HCEC 1CT (cell line): ENCODE results near the gene ETHE1.

ENCODE experiments used
- DNase-seq: peaks from one replicate; pipeline ENCODE4 v3.0.0-alpha.2; 2017

Gene ETHE1

GRCh38 chr19:43526884-43527859 lies at the start of gene ETHE1:
TSS of gene ETHE1 (minus strand) at chr19:43527201. CDS start at chr19:43527177, 24 bp downstream.
- peak; percentile 63 for DNase-seq

- no peak for DNase-seq
Observed at GRCh38 chr19:43575955-43576878, 49.2 kb upstream of the ETHE1 start.

DNA sequence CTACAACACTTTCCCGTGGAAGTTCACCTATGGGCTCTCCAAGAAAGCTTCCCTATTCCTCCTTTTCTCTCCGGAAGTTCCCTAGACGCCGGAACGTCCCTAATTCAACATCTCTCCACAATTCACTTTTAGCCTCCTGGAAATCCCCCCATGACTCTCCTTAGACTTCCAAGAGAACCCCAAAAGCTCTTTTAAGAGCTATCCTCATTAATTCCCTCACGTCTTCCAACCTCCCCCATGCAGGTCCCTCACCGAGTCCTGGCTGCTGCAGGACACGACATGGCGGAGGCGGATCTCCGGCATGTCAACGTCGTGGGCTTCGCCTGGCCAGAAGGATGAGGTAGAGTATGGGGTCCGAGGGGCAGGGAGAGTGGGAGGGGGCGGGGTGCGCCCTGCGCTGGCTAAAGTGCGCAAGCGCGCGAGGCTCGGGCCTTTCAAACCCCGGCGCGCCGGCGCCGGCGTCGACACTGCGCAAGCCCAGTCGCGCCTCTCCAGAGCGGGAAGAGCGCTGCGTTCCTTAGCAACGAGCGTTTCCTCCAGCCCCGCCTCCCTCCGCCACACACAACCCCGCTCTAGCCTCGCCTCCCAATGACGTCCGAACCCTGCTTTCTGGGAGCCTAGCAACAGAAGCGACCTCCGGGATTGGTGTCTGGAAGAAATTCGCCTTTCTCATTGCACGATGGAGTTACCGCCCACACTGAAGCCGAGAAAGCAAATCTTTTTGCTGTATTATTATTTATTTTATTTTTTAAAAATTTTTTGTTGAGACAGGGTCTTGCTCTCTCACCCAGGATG lies 48.4 kb upstream of the ETHE1 start, which contains the start of the genes PINLYP and XRCC1:
Gene PINLYP, plus strand, starts transcription at position 646 of the 795 bp plus-strand sequence. CDS start 1,391 bp downstream, outside the sequence.
Gene XRCC1, minus strand, starts transcription at position 372 of the 795 bp plus-strand sequence. Its CDS starts 69 bp downstream, at position 303.
- DNase-seq, result peak; percentile 99

DNA sequence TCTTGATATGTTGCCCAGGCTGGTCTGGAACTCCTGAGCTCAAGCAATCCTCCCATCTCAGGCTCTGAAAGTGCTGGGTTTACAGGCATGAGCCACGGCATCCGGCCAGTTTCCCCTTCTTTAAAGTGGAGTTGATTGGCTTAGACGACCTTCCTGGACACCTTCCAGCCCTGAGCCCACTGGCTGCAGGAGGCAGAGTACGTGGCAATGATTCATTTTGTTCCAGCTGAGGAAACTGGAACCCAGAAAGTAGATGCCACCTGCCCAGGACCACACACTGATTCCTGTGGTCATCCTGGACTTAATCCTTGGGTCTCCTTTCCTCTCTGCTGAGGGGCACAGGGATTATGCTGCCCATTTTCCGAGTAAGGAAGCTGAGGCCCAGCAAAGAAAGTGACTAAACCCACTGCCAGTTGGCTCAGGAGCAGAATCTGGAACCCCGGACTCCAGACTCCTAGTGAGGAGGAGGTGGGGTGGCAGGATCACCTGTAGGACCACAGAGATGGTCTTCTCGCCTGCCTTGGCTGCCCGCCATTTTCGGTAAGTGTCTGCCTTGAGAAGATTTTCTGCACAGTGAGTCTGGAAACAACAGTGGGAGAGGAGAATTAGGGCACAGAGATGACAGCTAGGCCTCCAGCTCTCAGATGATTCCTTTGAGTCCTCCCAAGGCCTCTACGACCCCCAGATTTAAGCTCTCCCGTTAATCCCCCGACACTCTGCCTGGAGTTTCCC lies 47.6 kb upstream of the ETHE1 start:
- no peak for DNase-seq

- no peak for DNase-seq
Observed at GRCh38 chr19:43572171-43572588, 45.2 kb upstream of the ETHE1 start.

DNA sequence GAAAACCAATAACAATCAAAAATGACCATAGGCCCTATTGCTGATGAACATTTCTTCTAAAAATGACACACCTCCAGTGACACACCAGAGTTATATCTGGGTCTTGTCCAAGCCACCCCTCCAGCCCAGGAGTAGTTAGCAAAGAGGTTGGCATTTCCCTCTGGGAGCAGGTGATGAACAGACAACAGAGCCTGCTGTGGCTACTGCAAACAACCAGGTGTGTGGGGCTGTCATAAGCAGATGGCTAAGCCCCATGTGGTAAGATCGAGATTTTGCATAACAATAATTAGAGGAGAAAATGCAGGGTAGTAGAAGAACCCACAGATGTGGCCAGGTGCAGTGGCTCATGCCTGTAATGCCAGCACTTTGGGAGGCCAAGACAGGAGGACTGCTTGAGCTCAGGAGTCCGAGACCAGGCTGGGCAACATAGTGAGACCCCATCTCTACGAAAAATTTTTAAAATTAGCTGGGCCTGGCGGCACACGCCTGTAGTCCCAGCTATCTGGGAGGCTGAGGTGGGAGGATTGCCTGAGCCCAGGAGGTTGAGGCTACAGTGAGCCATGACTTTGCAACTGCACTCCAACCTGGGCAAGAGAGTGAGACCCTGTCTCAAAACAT lies 43.3 kb upstream of the ETHE1 start:
- no peak for DNase-seq

GRCh38 chr19:43569657-43570056 lies 42.7 kb upstream of the ETHE1 start:
- DNase-seq, result no peak

- no peak for DNase-seq
Observed at GRCh38 chr19:43564800-43565199, 37.8 kb upstream of the ETHE1 start.

- no peak for DNase-seq
Observed at GRCh38 chr19:43563816-43564457, 36.9 kb upstream of the ETHE1 start.

DNA sequence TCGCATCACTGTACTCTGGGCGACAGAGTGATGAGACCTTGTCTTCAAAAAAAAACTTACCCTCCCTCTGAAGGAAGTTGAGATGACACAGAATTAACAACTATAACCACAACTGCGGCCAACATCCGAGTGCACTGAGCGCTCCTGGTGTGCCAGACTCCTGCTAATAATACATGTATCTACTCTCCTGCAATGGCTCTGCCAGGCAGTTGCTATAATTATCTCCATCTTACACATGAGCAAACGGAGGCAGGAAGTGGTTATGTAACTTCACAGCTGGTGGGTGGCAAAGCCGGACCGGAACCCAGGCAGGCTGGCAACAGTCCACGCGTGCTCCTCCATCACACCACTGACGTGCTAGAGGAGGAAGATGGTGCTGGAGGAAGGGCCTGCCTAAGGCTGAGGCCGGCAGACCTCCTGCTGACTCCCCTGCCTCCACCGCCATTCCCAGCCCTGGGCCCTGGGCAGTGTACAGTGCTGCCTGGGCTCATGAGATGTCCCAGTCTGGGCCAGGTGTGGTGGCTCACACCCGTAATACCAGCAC lies 35.8 kb upstream of the ETHE1 start:
- peak; percentile 83 for DNase-seq

GRCh38 chr19:43562226-43562697 lies 35.3 kb upstream of the ETHE1 start:
- DNase-seq, result no peak

DNA sequence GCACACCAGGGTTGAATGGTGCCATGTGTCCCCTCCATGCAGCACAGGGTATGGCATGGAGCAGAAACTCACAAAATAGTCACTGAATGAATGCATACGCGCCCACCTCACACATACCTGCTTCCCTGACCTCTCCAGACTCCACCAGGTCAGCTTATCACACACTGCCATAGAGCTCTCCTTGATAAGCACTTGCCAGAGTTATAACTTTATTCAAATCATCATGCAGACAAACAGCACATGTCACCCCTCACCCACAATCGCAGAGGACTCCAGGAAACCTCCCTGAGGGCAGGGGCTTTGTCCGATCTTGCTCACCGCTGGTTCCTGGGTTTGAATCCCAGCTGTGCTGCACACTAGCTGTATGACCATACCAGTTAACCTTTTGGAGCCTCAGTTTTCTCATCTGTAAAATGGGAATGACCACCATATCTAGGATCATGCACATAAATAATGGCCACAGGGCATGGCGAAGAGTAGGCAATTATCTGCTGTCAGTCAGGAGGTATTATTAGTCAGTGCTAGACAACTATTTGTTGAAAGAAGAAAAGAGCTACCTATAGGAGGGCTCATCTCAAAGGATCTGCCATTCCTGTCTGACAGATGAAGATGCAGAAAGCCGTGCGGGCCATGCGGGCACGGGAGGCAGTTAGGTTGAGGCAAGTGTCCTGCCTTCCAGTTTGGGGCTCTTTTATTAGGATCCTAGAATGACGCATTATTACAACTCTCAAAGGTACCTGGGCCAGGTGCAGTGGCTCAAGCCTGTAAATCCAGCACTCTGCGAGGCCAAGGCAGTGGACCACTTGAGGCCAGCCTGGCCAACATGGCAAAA lies 34.4 kb upstream of the ETHE1 start:
- DNase-seq, result no peak

- DNase-seq, result peak; percentile 36
Observed at GRCh38 chr19:43560687-43561086, 33.7 kb upstream of the ETHE1 start.

- DNase-seq, result peak; percentile 52
Observed at GRCh38 chr19:43555185-43555770, 28.3 kb upstream of the ETHE1 start.

GRCh38 chr19:43554317-43554895 lies 27.4 kb upstream of the ETHE1 start:
- no peak for DNase-seq

- no peak for DNase-seq
Observed at GRCh38 chr19:43553656-43554055, 26.7 kb upstream of the ETHE1 start.

- DNase-seq, result no peak
Observed at GRCh38 chr19:43552616-43553015, 25.6 kb upstream of the ETHE1 start.

- DNase-seq, result no peak
Observed at GRCh38 chr19:43552198-43552450, 25.1 kb upstream of the ETHE1 start.
